Measurements from ENCODE around the gene CATSPERZ. TPM values are rescaled to one million over a fixed set of nuclear protein-coding genes. Genes with fewer than 3 reads are reported as not detected.

Gene CATSPERZ
- total RNA-seq, 1 experiment from 2014 or later, result not detected

- Histone ChIP-seq H3K4me3 (no peak overlapping the region), H3K36me3 (no peaks in the 10 kb centered on the region), H3K27me3 (no peaks in the 10 kb centered on the region), H3K9me3 (replicated peaks) (no peaks in the 10 kb centered on the region), H3K4me1 (no peaks in the 10 kb centered on the region), H3K27ac (no peak overlapping the region)
- DNase-seq, result no peak
These were observed 24.7 kb downstream of the CATSPERZ start for GRCh38 chr11:64324692-64325469.

- Histone ChIP-seq H3K27ac (no peak overlapping the region), H3K9me3 (replicated peaks) (no peaks in the 10 kb centered on the region), H3K4me1 (peaks cover 7% of the 10 kb centered on the region), H3K36me3 (no peaks in the 10 kb centered on the region), H3K4me3 (no peak overlapping the region), H3K27me3 (no peaks in the 10 kb centered on the region)
- no peak for DNase-seq
These were observed 27.2 kb downstream of the CATSPERZ start for GRCh38 chr11:64327375-64327774.

- no peaks in the 10 kb centered on the region for H3K36me3 ChIP-seq
- no peak for DNase-seq
- no peak overlapping the region for H3K4me3 ChIP-seq
- H3K4me1 ChIP-seq, result peaks cover 7% of the 10 kb centered on the region
- H3K27me3 ChIP-seq, result no peaks in the 10 kb centered on the region
- no peaks in the 10 kb centered on the region for H3K9me3 ChIP-seq (replicated peaks)
- no peak overlapping the region for H3K27ac ChIP-seq
These were observed 27.8 kb downstream of the CATSPERZ start for GRCh38 chr11:64327993-64328392.

GRCh38 chr11:64330888-64331287 is 30.7 kb downstream of the CATSPERZ start:
- Histone ChIP-seq H3K4me1 (peaks cover 10% of the 10 kb centered on the region), H3K27ac (no peak overlapping the region), H3K9me3 (replicated peaks) (no peaks in the 10 kb centered on the region), H3K4me3 (no peak overlapping the region), H3K36me3 (no peaks in the 10 kb centered on the region), H3K27me3 (no peaks in the 10 kb centered on the region)
- no peak for DNase-seq

- Histone ChIP-seq H3K36me3 (no peaks in the 10 kb centered on the region), H3K4me3 (no peak overlapping the region), H3K27ac (no peak overlapping the region), H3K4me1 (peaks cover 10% of the 10 kb centered on the region), H3K9me3 (replicated peaks) (no peaks in the 10 kb centered on the region), H3K27me3 (no peaks in the 10 kb centered on the region)
- peak; percentile 84 to 86 for DNase-seq
These were observed 31.6 kb downstream of the CATSPERZ start for GRCh38 chr11:64331569-64332371.

- no peaks in the 10 kb centered on the region for H3K36me3 ChIP-seq
These were observed 33.4 kb downstream of the CATSPERZ start for GRCh38 chr11:64333556-64333955.

GRCh38 chr11:64334764-64335735 is 34.9 kb downstream of the CATSPERZ start:
- no peaks in the 10 kb centered on the region for H3K27me3 ChIP-seq
- H3K4me1 ChIP-seq, result peaks cover 10% of the 10 kb centered on the region
- no peak overlapping the region for H3K4me3 ChIP-seq
- no peaks in the 10 kb centered on the region for H3K36me3 ChIP-seq
- H3K27ac ChIP-seq, result no peak overlapping the region
- H3K9me3 ChIP-seq (replicated peaks), result no peaks in the 10 kb centered on the region
- DNase-seq, result peak; percentile 80 to 83

More at GRCh38 chr11:64333556-64333955, 33.4 kb downstream of the CATSPERZ start:
- Histone ChIP-seq H3K4me1 (peaks cover 10% of the 10 kb centered on the region), H3K4me3 (no peak overlapping the region), H3K27ac (no peak overlapping the region), H3K9me3 (replicated peaks) (no peaks in the 10 kb centered on the region), H3K27me3 (no peaks in the 10 kb centered on the region)
- DNase-seq, result no peak

GRCh38 chr11:64337538-64338249 is 37.5 kb downstream of the CATSPERZ start:
- H3K9me3 ChIP-seq (replicated peaks), result no peaks in the 10 kb centered on the region
- DNase-seq, result no peak
- H3K4me1 ChIP-seq, result 0 out of 2 replicates have a peak, but pooled peaks cover 5% of the 10 kb centered on the region
- no peaks in the 10 kb centered on the region for H3K36me3 ChIP-seq
- H3K4me3 ChIP-seq, result no peak overlapping the region
- no peak overlapping the region for H3K27ac ChIP-seq
- no peaks in the 10 kb centered on the region for H3K27me3 ChIP-seq

- H3K9me3 ChIP-seq (replicated peaks), result no peaks in the 10 kb centered on the region
- H3K4me3 ChIP-seq, result no peak overlapping the region
- DNase-seq, result no peak
- H3K36me3 ChIP-seq, result no peaks in the 10 kb centered on the region
- H3K27me3 ChIP-seq, result no peaks in the 10 kb centered on the region
- H3K4me1 ChIP-seq, result 0 out of 2 replicates have a peak, but pooled peaks cover 5% of the 10 kb centered on the region
- no peak overlapping the region for H3K27ac ChIP-seq
These were observed 38.6 kb downstream of the CATSPERZ start for GRCh38 chr11:64338716-64339115.

GRCh38 chr11:64339286-64339685 is 39.1 kb downstream of the CATSPERZ start:
- H3K4me3 ChIP-seq, result no peak overlapping the region
- no peaks in the 10 kb centered on the region for H3K36me3 ChIP-seq
- DNase-seq, result no peak
- 0 out of 2 replicates have a peak, but pooled peaks cover 5% of the 10 kb centered on the region for H3K4me1 ChIP-seq
- H3K9me3 ChIP-seq (replicated peaks), result no peaks in the 10 kb centered on the region
- no peaks in the 10 kb centered on the region for H3K27me3 ChIP-seq
- H3K27ac ChIP-seq, result no peak overlapping the region

- no peak for DNase-seq
- Histone ChIP-seq H3K27me3 (no peaks in the 10 kb centered on the region), H3K4me3 (no peak within 1 kb of the TSS)
These were observed 39.7 kb downstream of the CATSPERZ start, which contains the start of gene CCDC88B for GRCh38 chr11:64339754-64340408. TSS of gene CCDC88B (plus strand) at chr11:64340204. CDS start at chr11:64340267, 63 bp downstream.

GRCh38 chr11:64340671-64341335 is 40.6 kb downstream of the CATSPERZ start:
- Histone ChIP-seq H3K4me1 (0 out of 2 replicates have a peak, but pooled peaks cover 3% of the 10 kb centered on the region), H3K9me3 (replicated peaks) (no peaks in the 10 kb centered on the region), H3K27me3 (no peaks in the 10 kb centered on the region), H3K27ac (no peak overlapping the region), H3K4me3 (no peak overlapping the region), H3K36me3 (no peaks in the 10 kb centered on the region)
- DNase-seq, result no peak

More at GRCh38 chr11:64339754-64340408, 39.7 kb downstream of the CATSPERZ start, which contains the start of gene CCDC88B:
- no peaks in the 10 kb centered on the region for H3K36me3 ChIP-seq
- no peak within 1 kb of the TSS for H3K27ac ChIP-seq
- 0 out of 2 replicates have a peak, but pooled peaks cover 5% of the 10 kb centered on the region for H3K4me1 ChIP-seq
- no peaks in the 10 kb centered on the region for H3K9me3 ChIP-seq (replicated peaks)

GRCh38 chr11:64341429-64341828 is 41.3 kb downstream of the CATSPERZ start:
- Histone ChIP-seq H3K4me3 (no peak overlapping the region), H3K27me3 (no peaks in the 10 kb centered on the region), H3K27ac (no peak overlapping the region), H3K36me3 (no peaks in the 10 kb centered on the region), H3K4me1 (0 out of 2 replicates have a peak, but pooled peaks cover 3% of the 10 kb centered on the region), H3K9me3 (replicated peaks) (no peaks in the 10 kb centered on the region)
- no peak for DNase-seq
